Stimulated activated CD4-positive, alpha-beta T cell treated with anti-CD3 and anti-CD28 coated beads, Interleukin-12 subunit alpha, Interleukin-12 subunit beta, amount 100 ng/mL, for 4 hours (primary cell): ENCODE results near the gene RXRA.

Source experiments
- DNase-seq: peaks from one replicate; pipeline ENCODE4 v3.0.0-alpha.2; 2020

Gene RXRA

DNA sequence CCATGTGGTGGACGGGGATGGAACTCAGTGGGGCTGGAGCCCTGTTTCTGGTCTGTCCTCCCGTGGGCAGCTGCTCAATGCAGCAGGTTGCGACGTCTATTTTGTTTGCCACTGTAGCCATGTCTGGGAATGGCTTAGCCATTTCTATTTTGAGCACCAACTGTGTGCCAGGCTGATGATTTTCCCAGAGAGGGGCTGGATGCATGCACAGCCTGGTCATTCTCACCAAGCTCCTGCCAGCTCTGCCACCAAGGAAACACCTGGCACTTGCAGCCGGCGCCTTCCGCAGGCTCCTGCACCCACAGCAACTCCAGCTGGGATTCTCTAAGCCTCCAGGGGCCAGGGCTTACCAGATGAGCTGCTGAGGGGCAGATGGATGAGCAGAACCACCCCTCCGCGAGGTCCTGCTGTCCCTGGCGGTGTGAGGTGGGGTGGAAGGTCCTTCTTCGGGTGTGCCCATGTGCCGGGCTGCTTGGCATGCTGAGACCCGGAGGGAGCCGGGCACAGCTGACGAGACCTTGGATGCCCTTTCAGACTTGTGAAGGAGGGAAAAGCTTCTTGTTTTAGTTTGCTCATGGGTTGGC lies 151.2 kb downstream of the RXRA start:
- no peak for DNase-seq

DNA sequence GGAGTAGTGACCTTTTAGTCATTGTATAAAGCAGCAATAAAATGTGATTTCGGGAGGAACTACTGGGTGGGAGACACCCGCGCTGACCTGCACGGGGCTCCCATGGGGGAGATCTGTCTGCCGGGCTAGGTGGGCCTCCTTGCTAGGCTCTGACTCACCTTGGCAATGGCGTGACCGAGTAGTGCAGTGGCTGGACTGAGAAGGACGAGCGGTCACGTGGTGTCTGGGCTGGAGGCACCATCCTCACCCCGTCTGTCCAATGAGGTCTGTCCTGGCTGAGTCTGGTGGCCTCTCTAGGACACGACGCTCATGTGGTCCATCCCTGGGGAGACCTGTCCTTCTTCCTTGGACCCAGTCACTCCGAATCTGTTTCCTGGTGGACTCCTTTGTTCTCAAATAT lies 151.7 kb downstream of the RXRA start:
- no peak for DNase-seq

DNA sequence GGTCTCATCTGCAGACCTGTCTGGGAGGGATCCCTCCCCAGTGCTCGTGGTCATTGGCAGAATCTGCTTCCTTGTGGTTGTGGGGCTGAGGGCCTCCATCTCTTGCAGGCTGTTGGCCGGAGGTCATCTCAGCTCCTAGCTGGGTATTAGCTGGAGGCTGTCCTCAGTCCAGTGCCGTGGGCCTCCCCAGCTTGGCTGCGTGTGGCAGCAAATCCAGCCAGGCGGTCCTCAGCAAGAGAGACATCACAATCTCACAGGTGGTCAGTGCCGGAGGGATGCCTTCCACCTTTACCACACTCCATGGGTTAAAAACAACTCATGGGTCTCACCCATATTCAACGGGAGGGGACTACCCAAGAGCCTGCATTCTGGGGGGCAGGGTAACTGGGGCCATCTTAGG lies 155.5 kb downstream of the RXRA start:
- DNase-seq, result no peak

DNA sequence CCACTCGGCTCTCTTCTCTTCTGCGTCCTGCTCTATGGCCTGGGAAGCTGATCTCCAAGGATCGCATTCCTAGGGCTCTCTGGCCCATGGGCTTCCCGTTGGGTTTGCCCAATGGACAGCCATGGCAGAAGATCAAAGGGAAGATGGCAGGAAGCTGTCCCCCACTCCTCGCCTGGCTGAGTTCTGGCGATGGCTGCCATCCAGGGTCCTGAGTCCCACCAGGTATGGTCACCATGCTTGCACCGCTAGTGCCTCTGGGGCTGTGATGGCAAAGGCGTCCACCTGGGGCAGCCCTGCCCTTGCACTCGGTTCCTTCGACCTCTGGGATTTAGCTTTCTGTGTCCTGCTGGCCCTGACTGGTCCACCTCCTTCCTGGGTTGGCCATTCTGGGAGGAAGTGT lies 156.0 kb downstream of the RXRA start:
- DNase-seq, result no peak

DNA sequence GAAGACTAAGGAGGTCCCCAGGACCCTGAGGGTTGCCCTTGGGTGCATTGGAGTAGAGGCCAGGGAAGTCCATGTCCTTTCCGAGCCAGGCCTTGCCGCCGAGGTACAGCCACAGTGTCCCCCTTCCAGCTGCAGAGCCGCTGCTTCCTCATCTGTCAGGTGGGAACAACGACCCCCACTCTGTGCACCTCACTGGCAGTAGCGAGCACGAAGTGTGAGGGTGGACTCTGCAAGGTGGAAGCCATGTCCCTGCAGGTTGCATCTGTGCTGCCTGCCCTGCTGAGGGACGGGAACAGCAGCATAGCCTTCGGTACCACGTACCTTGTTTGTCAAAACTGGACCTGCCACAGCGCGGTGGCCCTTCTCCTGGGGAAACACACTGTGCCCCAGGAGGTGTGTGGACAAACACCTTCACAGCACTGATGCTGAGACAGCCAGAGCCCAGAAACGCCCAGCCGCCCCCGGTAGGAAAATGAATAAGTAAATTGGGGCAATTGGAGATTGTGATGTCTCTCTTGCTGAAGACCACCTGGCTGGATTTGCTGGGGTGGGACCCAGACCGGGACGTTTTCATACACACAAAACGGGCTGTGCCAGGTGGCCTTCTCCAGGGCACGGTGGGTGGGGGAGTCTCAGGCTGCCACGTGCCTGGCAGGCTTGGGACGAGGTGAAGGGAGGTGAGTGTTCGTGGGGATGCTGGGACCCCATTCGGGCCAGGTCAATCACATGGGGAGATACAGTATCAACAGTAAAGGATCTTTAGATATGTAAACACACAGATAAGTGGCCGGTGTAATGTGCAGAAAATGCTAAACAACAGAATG lies 157.3 kb downstream of the RXRA start:
- no peak for DNase-seq

DNA sequence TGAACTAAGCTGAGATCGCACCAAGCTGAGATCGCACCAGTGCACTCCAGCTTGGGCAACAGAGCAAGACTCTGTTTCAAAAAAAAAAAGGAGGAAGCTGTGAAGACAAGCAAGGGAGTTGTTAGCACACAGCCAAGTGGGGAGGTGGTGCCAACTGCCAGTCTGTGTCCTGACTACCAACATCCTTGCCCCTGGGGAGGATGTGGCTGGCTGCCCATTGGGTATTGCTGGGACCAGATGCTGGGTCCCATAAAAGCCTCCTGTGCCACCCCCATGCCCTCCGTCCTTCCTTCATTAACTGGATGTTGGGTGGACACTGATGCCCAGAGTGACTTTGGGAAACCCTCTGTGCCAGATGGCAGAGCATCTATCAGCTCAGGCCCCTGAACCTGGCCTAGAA lies 158.2 kb downstream of the RXRA start:
- DNase-seq, result no peak

DNA sequence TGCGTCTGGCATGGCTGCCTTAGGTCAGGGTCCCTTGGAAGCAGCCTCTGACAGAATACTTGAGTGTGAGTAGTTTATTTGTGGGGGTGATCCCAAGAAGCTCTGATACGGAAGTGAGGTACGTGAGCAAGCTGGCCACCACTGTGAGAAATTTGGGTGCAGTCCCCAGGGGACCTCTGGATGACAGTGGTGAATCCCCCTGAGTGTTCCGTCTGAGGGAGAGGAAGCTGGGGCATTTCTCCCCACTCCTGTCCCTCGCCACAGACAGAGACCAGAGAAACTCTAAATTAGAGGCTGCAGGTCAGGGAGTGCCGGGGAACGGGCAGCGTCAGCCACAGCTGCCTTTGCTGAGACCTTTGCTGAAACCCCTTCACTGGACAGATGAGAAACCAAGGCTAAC lies 159.4 kb downstream of the RXRA start:
- DNase-seq, result no peak

DNA sequence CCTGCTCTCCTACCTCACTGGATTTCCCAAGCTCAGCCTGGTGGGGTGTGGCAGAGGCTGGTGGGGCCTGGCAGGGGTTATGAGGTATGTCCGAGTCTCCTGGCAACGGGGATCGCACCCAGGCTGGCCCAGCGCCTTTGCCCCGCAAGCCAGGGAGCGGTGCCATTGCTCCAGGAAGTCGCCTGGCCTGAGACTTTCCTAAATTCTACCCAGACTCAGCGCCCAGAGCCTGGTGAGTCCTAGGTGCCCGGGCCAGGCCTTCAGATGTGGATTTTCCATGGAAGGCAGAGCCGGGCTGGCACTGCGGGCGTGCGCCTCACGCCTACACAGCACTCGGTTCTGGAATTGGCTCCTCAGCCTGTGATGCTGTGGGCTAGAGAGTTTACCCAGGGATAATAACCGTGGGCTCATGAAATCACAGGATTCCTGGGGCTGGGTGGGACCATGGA lies 159.9 kb downstream of the RXRA start:
- no peak for DNase-seq

DNA sequence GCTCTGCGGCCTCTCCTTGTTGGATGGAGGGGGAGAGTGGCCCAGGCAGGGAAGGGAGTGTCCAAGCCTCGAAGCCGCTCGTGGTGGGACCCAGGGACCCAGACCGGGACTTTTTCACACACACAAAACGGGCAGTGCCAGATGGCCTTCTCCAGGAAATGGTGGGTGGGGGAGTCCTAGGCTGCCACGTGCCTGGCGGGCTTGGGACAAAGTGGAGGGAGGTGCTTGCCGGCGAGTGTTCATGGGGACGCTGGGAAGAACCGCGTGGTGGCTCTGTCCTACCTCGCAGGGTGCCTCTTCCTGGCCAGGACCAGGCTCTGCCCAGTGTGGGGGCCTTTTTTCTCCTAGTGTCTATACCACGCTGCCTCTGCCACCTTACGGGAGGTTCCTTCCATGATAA lies 160.3 kb downstream of the RXRA start:
- DNase-seq, result no peak
